Activated naive CD4-positive, alpha-beta T cell treated with Interleukin-2 at 50 U/mL for 16 hours (primary cell): ENCODE measurements around the gene DNAJB7.
"Not testable (repeated sequence)": the region's sequence is repeated elsewhere in the genome, so short reads cannot be mapped to it uniquely, and the experiment has no call there.

Experiments used
- DNase-seq: peaks from one replicate; pipeline ENCODE4 v3.0.0-alpha.2; 2020

DNAJB7 gene

GRCh38 chr22:40838486-40838885, 23.4 kb downstream of the DNAJB7 start:
- DNase-seq = no peak

DNA sequence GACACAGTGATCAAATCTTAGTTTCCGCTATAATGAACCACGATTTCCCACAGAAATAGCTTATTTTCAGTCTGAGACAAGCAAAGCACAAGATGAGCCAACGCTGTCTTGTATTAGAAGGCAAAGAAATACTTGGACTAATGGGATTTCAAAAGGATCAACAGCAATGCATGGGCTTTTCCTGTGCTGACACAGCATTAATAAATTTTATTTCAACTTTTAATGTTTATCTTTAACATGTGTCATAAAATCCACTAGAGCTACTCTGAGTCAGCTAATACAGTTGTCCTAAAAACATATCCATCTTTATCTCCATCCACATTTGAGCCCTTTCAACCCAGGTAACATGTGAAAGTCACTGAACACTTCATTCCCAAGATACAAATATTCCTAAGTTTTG, 27.3 kb downstream of the DNAJB7 start:
- DNase-seq = no peak

DNA sequence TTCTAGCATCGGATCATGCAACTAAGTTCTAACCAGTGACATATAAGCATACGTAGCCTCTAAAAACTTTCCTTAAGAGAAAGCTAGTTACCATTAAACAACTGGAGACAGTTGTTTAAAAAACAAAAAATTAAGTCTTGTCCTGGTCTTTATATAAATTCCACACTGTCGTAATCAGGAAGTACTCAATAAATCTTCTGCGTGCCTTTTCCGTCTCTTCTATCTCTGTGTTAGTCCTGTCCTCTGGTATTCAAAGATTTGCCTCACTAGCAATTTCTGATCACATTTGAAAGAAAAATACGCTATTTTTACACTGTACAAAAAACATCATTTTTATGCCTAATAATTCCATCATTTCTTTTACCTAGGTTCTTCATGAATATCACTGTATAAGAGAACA, 32.8 kb downstream of the DNAJB7 start:
- DNase-seq = no peak

- DNase-seq = no peak
Observed at GRCh38 chr22:40826984-40827741, 34.8 kb downstream of the DNAJB7 start.

DNA sequence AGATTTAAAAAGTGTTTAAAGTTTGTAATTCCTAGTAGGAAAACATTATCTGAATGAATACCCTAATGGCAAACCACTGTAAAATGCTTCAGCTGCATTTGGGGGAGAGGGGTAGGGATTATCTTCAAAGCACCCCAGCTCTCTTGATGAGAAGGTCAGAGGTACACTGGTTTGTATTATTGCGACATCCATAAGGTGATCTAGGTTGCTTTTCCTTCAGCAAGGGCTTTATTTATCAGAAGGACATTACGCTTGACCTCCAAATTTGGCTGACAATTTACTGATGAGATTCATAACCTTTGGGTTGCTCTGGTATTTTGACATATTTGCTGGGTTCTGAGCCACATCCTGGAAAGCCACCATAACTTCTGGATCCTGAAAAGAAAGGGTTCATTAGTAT, 35.6 kb downstream of the DNAJB7 start:
- not testable (repeated sequence) for DNase-seq

GRCh38 chr22:40823426-40823825, 38.5 kb downstream of the DNAJB7 start:
- no peak for DNase-seq

DNA sequence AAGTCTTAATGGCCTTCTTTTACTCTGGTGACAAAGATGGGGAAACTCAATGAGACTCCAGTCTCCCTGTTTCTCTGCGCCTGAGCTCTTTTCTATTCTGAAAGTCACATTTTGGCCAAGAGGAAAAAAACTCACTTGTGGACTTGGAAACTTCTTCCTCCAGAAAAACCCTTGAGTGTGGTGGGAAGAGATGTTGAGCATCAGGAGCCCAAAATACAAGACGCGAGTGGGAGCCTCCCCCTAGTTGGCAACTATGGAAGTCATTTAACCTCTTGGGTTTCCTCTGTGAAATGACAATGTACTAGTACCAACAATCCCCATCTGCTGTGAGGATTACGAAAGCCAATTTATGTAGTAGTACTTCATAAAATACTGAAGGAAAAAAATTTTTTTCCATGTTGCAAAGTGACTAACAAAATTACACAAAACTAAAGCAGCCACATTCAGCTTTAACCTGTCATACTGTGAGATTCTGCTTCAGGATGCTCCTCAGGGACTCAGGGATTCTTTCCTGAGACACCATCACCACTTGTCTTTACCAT, 42.2 kb downstream of the DNAJB7 start:
- DNase-seq = no peak

- peak; percentile 90 for DNase-seq
Observed at GRCh38 chr22:40818747-40819598, 42.9 kb downstream of the DNAJB7 start, which contains the start of gene SLC25A17. SLC25A17 (minus strand) TSS chr22:40819346; CDS start chr22:40819248, 98 bp downstream.

DNA sequence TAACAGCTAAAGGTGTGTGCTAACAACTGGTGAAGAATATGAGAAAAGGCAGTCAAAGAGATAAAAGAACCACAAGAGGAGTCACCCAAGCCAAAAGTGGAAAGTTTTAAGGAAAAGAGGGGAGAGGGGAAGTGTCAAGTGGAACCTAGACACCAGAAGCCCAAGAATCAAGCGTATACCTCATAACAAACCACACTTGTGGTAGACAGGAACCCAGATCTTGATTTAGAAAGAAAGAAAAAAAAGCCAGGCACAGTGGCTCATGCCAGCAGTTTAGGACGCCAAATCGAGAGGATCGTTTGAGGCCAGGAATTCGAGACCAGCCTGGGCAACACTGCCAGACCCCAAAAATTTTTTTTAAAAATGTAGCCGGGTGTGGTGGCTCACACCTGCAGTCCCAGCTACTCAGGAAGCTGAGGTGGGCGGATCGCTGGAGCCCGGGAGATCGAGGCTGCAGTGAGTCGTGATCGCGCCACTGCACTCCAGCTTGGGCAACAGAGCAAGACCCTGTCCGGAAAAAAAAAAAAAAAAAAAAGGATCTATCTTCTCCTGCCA, 43.6 kb downstream of the DNAJB7 start:
- no peak for DNase-seq

DNA sequence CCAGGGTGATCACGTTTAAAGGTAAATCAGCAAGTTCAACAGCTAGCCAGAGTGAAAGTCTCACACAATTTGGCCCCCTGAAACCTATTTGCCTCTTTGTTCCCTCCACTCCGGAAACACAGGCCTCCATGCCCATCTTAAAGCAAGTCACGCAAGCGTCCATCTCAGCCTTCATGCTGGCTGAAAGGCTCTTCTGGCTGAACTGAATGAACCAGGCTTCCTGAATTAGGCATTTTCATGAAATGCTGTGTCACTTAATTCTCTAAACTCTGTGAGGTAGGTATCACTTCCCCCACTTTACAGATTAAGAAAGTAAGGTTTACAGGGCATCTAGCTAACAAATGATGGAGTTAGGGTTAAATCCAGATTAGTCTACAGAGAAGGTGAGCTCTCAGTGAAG, 44.2 kb downstream of the DNAJB7 start:
- no peak for DNase-seq

DNA sequence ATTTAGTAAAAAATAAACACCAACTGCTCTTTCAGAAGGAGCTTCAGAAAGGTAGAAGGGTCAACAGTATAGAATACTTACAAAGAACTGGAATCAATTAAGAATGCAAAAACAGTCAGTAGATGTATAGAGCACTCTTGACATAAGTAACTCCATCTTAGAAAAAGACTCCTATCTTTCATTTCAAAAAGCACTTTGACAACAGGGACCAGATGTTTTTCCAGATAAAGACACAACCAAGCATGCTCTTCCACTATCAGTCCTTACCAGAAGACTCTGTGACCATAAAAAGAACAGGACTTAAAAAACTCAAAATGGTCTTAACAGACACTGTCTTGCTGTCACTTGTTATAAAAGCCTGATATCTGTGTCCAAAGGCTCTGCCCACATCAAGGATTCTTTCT, 48.0 kb downstream of the DNAJB7 start:
- no peak for DNase-seq
